GM21360 (cell line): ENCODE data around the gene TNNT3.

ENCODE experiments used
- ATAC-seq: cut with Tn5 transposase; IDR thresholded peaks from one replicate; pipeline ENCODE4 v1.9.1; 2021; ENCODE audit warnings: mild to moderate bottlenecking, moderate library complexity; ENCODE audit not compliant: unreplicated experiment

The TNNT3 gene

GRCh38 chr11:1893581-1894359, 25.7 kb upstream of the TNNT3 start:
- no peak for ATAC-seq

- no peak for ATAC-seq
Observed at GRCh38 chr11:1894759-1895158, 24.7 kb upstream of the TNNT3 start.

GRCh38 chr11:1896468-1896867, 23.0 kb upstream of the TNNT3 start:
- no peak for ATAC-seq

DNA sequence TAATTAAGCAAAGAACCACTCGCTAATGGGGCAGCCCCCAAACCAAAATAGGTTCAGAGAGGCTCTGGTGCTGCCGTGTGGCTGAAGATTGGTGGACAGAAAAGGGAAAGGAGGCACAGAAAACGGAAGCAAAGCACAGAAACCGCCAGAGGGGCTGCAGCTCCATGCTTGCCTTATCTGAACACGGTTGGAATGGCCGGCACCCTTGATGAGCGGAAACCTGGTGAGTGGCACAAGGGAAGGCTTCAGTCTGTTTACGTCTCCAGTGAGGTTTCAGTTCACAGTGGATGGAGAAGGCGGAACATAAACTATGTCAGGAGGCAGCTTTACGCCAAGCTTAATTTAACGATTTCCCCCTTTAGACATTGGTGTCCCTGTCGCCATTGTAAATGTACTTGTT, 22.6 kb upstream of the TNNT3 start:
- no peak for ATAC-seq

- no peak for ATAC-seq
Observed at GRCh38 chr11:1899090-1899489, 20.4 kb upstream of the TNNT3 start.

GRCh38 chr11:1899686-1900085, 19.8 kb upstream of the TNNT3 start:
- no peak for ATAC-seq

DNA sequence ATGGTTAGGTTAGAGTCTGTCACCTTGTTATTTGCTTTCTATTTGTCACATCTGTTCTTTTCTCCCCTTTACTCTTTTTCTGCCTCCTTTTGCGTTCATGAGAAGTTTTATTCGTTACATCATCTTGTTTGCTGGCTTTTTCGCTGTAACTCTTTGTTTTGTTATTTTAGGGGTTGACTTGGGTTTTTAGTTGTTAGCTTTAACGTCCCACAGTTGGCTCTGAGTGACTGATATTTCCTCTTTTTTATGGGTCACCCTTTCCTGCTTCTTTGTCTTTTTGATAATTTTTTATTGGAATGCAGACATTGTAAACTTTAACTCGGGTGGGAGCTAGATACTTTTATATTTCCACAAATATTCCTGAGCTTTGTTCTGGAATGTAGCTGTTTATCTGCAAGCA, 13.3 kb upstream of the TNNT3 start:
- no peak for ATAC-seq

- ATAC-seq, result no peak
Observed at GRCh38 chr11:1906611-1907423, 12.7 kb upstream of the TNNT3 start.

DNA sequence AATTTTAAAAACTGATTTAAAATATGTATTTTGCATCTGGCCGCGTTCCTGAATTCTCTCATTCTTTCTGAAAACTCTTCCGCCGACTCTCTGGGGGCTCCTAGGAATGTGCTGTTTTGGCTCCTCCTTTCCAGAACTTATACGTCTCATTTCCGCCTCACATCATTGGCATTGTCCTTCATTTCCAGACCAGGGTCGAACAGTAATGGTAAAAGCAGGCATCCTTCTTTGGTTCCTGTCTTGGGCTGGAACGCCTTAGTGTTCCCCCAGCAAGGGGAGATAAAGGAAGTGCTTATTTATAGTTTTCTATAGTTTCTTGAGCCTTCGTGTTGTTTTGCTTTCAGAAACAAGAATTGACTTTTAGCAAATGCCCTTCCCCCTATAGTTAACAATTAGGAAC, 10.9 kb upstream of the TNNT3 start:
- ATAC-seq, result no peak

GRCh38 chr11:1909524-1909923, 10.0 kb upstream of the TNNT3 start:
- ATAC-seq, result no peak

DNA sequence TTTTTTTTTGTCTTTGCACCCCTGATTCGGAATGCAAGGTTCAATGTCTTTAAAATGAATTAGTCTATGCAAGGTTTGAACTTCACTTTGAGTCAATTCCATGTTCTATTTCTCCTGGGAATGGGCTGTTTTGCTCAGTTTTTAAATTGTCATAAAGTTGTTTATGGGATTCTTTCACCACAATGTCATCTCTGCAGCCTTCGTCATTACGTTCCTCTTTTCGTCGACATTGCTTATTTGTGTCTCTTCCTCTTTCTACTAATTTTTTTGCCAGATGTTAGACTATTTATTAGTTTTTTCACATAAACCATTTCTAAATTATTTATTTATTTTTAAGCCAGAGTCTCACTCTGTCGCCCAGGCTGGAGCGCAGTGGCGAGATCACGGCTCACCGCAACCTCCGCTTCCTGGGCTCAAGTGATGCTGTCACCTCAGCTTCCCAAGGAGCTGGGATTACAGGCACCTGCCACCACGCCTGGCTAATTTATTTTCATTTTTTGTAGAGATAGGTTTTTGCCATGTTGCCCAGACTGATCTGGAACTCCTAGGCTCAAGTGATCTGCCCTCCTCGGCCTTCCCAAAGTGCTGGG, 7.1 kb upstream of the TNNT3 start:
- no peak for ATAC-seq

- ATAC-seq, result no peak
Observed at GRCh38 chr11:1913271-1914060, 6.0 kb upstream of the TNNT3 start.

DNA sequence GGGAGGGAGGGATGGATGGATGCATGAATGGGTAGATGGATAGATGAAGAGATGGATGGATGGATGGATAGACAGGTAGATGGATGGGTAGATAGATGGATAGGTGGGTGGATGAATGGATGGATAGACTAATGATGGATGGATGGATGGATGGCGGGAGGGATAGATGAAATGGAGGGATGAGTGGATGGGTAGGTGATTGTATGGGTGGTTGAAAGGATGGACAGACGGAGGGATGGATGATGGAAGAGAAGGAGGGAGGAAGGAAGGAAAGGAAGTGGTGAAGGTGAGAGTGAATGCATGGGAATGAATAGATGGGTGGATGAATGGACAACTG, 3.7 kb upstream of the TNNT3 start:
- ATAC-seq, result no peak

DNA sequence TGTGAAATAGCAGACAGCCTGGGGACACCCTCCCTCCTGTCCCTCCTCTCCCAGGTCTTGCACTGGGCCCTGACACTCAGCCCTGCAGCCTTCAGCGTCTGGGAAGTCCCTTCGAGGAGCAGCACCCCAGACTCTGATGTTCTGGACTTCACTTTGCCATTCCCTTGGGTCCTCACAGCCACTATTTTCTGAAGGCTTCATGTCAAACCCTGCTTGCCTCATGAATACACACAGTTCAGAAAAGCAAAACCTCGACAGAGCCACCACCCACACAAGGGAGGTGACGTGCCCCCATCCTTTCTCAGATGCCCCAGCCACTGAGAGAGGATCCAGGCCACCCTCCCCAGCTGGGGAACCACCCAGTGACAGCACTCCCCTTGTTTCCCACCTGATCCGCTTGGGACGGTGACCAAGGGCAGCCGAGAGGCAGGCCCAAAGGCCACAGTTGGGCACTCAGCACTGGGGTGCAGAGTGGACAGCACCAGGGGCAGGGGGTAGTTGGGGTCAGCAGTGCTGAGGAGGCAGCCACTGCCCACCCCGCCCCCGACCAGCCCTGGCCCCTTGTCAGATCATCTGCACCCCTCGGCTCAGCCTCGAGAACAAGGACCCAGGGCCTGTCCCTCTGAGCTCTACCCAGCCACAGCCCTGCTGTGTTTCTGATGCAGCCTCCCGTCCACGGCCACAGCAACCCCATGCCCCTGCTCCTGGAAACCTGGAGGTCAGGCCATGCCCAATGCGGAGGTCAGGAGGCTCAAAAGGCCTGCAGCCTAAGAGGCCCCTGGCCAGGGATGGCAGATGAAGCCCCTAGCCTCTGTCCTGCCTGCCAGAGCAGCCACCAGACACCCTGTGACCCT, 3.1 kb upstream of the TNNT3 start:
- no peak for ATAC-seq

- ATAC-seq, result no peak
Observed at GRCh38 chr11:1916986-1917522, 2.4 kb upstream of the TNNT3 start.

DNA sequence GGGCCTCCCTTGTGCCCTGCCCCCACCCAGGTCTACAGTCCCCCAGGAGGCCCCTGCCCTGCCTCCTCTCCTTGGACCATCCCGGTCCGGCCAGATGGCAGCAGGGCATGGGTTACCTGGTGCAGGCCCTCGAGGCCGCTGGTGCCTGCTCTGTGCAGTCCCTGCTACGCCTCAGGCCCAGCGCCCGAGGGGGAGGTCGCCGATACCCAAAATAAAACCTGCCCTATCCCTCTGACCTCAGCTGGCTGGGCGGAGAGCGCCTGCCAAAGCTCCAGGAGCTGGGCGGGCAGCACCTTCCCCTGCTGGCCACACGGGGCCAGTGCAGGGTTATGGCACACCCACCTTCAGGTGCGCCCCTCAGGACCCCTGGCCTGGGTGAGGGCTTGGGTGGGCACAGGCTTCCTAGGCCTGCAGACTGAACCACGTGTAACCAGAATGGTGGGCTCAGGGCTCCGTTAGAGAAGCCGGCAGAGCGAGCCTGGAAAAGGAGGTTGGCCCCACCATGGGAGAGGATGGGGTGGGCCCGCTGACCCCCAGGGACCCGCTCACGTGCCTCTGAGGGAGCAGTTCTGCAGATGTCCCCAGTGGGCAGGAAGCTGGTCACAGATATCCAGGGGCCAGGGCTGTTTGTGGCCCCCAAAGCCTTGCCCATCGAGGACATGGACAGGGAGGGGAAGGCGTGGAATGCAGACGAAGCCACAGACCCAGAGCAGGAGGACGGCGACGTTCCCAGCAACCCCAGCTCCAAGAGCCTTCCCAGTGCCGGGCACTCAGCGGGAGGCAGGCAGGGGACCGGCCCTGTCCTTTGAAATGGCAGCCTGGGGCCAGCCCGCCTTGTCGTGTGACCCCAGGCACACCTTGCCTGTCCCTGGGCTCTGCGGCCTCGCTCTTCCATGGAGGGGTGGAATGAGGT, 1.7 kb upstream of the TNNT3 start:
- ATAC-seq, result no peak

GRCh38 chr11:1918436-1919315, 827 bp upstream of the TNNT3 start:
- no peak for ATAC-seq
